ENCODE results near the gene ANKRD31.

- TF ChIP-seq CTCF (IDR thresholded peaks at IDR 0.05): no peak
- TF ChIP-seq ZFX (IDR thresholded peaks at IDR 0.05; ENCODE audit: borderline replicate concordance): no peak
These were observed 173.7 kb downstream of the ANKRD31 start for GRCh38 chr5:75062925-75063531.
